ENCODE data around the gene CCDC172.

Gene CCDC172

DNA sequence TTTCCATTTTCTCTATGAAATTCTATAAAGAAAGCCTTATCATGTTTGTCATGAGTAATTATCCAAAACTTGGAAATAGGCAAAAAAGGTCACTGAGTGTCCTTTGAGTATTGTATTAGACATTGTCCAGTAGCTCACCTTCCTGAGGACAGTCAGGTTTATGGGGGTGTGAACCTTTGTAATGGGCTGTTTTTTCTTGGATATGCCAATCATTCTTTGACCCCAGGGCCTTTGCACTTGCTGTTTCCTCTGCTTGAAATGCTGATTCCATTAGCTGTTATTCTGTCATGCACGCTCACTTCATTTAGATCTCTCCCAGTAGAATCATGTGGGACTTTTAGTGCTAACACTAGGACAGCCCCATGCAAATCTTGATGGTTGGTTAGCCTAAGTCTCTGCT, 4.9 kb downstream of the CCDC172 start:
- no peak overlapping the region for H3K27ac ChIP-seq
- H3K36me3 ChIP-seq (ENCODE audit: insufficient read depth) = no peaks in the 10 kb centered on the region
- TF ChIP-seq, protein P1, sequence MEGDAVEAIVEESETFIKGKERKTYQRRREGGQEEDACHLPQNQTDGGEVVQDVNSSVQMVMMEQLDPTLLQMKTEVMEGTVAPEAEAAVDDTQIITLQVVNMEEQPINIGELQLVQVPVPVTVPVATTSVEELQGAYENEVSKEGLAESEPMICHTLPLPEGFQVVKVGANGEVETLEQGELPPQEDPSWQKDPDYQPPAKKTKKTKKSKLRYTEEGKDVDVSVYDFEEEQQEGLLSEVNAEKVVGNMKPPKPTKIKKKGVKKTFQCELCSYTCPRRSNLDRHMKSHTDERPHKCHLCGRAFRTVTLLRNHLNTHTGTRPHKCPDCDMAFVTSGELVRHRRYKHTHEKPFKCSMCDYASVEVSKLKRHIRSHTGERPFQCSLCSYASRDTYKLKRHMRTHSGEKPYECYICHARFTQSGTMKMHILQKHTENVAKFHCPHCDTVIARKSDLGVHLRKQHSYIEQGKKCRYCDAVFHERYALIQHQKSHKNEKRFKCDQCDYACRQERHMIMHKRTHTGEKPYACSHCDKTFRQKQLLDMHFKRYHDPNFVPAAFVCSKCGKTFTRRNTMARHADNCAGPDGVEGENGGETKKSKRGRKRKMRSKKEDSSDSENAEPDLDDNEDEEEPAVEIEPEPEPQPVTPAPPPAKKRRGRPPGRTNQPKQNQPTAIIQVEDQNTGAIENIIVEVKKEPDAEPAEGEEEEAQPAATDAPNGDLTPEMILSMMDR (conservative IDR thresholded peaks at IDR 0.05; ENCODE audit: low read depth, low read length) = no peak

DNA sequence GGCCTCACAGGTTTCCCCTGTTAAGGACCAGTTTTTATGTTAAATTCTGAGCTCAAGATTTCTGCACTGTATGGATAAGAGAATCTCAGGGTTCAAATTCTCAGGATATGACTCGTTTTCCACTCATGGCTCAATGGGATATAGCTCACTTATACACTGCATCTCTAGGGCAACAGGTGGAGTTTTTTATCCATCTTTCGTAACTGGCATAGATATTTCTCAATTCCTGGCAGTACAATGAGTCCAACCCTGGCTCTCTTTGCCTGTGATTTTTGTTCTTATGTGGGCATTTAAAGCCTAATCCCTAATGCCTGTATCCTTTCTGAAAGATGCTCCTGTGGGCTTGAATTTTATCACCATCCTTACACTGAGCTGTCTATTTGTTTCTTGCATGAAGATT, 7.6 kb downstream of the CCDC172 start:
- no peaks in the 10 kb centered on the region for H3K79me2 ChIP-seq (ENCODE audit: insufficient read depth, low read depth)
- no peak overlapping the region for H3K4me3 ChIP-seq (IDR thresholded peaks at IDR 0.05; ENCODE audit: insufficient read depth, low read depth, low read length)
- no peaks in the 10 kb centered on the region for H4K20me1 ChIP-seq (ENCODE audit: insufficient read depth)
- H3K27ac ChIP-seq = no peak overlapping the region
- H2AFZ ChIP-seq (ENCODE audit: low read depth) = no peak overlapping the region
- TF ChIP-seq, protein P1 (conservative IDR thresholded peaks at IDR 0.05; ENCODE audit: low read depth, low read length) = no peak
- no peak overlapping the region for H3K4me2 ChIP-seq
- H3K27me3 ChIP-seq (ENCODE audit: insufficient read depth, low read depth) = no peaks in the 10 kb centered on the region
- no peaks in the 10 kb centered on the region for H3K4me1 ChIP-seq (ENCODE audit: low read depth, poor library complexity, severe bottlenecking)
- no peaks in the 10 kb centered on the region for H3K36me3 ChIP-seq (ENCODE audit: insufficient read depth)
- no peak overlapping the region for H3K9ac ChIP-seq

More for the DNA sequence above, 4.9 kb downstream of the CCDC172 start:
- H3K4me3 ChIP-seq (IDR thresholded peaks at IDR 0.05; ENCODE audit: insufficient read depth, low read depth, low read length) = no peak overlapping the region
- no peak overlapping the region for H3K4me2 ChIP-seq
- no peaks in the 10 kb centered on the region for H3K27me3 ChIP-seq (ENCODE audit: insufficient read depth, low read depth)
- no peak overlapping the region for H3K9ac ChIP-seq
- H3K4me1 ChIP-seq (ENCODE audit: low read depth, poor library complexity, severe bottlenecking) = no peaks in the 10 kb centered on the region
- H3K79me2 ChIP-seq (ENCODE audit: insufficient read depth, low read depth) = no peaks in the 10 kb centered on the region
- H2AFZ ChIP-seq (ENCODE audit: low read depth) = no peak overlapping the region
- no peaks in the 10 kb centered on the region for H4K20me1 ChIP-seq (ENCODE audit: insufficient read depth)

DNA sequence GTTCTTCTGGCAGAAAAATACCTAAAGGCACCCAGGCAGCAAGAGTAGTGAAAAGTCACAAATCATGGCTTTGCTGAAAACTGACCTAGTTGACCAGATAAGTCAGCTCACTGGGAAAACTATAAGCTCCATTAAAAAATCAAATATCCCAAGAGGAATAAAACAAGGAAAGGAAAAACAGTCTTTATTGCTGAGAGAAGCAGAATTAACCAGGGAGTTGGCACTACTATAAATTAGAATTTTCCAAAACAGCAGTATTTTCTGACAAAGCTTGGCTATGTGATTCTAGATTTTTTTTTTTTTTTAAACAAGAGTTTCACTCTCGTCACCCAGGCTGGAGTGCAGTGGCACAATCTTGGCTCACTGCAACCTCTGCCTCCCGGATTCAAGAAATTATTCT, 12.6 kb downstream of the CCDC172 start:
- Histone ChIP-seq H3K4me1 (ENCODE audit: low read depth, poor library complexity, severe bottlenecking) (no peaks in the 10 kb centered on the region), H3K27ac (no peak overlapping the region), H3K9ac (no peak overlapping the region), H4K20me1 (ENCODE audit: insufficient read depth) (no peaks in the 10 kb centered on the region), H3K4me3 (IDR thresholded peaks at IDR 0.05; ENCODE audit: insufficient read depth, low read depth, low read length) (no peak overlapping the region), H3K4me2 (no peak overlapping the region), H3K27me3 (ENCODE audit: insufficient read depth, low read depth) (no peaks in the 10 kb centered on the region), H3K79me2 (ENCODE audit: insufficient read depth, low read depth) (no peaks in the 10 kb centered on the region), H2AFZ (ENCODE audit: low read depth) (no peak overlapping the region), H3K36me3 (ENCODE audit: insufficient read depth) (no peaks in the 10 kb centered on the region; the same call in 1 of the 2 replicates)
- TF ChIP-seq, protein P1 (conservative IDR thresholded peaks at IDR 0.05; ENCODE audit: low read depth, low read length) = no peak

DNA sequence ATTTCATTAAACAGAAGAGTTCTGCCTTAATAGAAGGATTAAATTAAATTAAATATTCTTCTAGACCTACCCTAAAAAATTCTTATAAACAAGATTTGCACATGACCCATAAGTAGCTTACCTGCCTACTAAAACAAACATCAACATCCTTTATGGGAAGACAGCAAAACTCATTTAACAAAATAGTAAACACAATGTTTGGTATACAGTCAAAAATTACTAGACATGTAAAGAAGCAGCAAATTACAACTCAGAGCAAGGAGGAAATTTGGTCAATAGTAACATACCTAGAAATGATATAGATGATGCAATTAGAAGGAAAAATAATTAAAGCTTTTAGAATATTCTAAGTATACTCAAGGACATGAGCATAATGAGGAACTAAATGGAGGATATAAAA, 27.9 kb downstream of the CCDC172 start:
- no peak overlapping the region for H2AFZ ChIP-seq (ENCODE audit: low read depth)
- no peak overlapping the region for H3K4me3 ChIP-seq (IDR thresholded peaks at IDR 0.05; ENCODE audit: insufficient read depth, low read depth, low read length)
- TF ChIP-seq, protein P1 (conservative IDR thresholded peaks at IDR 0.05; ENCODE audit: low read depth, low read length) = no peak
- H3K27ac ChIP-seq = no peak overlapping the region
- H3K36me3 ChIP-seq (ENCODE audit: insufficient read depth) = no peaks in the 10 kb centered on the region
- no peaks in the 10 kb centered on the region for H3K27me3 ChIP-seq (ENCODE audit: insufficient read depth, low read depth)
- H3K9ac ChIP-seq = no peak overlapping the region
- no peak overlapping the region for H3K4me2 ChIP-seq
- H3K79me2 ChIP-seq (ENCODE audit: insufficient read depth, low read depth) = no peaks in the 10 kb centered on the region
- no peaks in the 10 kb centered on the region for H4K20me1 ChIP-seq (ENCODE audit: insufficient read depth)
- peaks cover 14% of the 10 kb centered on the region for H3K4me1 ChIP-seq (ENCODE audit: low read depth, poor library complexity, severe bottlenecking)

Measured in KMS-11 (cell line).